Measurements from ENCODE around the gene IFRD2.
"Not testable (repeated sequence)": the region's sequence is repeated elsewhere in the genome, so short reads cannot be mapped to it uniquely, and the experiment has no call there.

Gene IFRD2

DNA sequence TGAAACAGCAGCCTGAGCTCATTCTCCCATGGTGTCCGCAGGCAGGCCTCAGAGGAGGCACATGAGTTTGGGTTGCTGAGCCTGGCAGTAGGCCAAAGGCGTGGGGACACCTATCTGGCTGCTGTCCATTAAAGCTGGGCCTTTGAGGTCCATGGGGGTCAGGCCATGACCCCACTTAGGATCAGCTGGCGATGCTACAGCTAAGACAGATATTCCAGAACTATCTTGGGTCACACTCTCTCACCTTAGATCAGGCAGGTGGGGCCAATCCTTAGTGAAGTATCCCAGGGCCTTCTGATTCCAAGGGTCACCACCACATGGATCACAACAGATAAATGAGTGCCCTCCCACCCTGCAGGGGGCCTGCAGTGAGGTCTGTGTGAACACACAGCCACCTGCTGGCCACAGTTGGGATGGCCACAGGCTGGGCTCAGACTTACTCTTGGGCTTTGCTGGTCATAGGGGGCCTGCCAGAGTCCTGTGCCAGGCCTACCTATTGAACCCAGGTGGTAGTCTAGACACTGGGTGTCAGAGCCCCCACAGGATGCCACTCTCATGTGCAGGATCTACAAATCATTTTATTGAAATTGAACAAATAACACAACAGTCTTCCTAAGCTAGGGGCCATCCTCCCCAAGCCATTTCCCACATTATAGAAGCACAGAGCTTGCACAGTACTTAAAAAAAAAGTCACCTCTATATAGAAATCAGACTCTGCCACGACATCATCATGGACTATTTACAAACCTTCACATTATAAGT, 32.3 kb upstream of the IFRD2 start:
- DNase-seq = peak; percentile 61

DNA sequence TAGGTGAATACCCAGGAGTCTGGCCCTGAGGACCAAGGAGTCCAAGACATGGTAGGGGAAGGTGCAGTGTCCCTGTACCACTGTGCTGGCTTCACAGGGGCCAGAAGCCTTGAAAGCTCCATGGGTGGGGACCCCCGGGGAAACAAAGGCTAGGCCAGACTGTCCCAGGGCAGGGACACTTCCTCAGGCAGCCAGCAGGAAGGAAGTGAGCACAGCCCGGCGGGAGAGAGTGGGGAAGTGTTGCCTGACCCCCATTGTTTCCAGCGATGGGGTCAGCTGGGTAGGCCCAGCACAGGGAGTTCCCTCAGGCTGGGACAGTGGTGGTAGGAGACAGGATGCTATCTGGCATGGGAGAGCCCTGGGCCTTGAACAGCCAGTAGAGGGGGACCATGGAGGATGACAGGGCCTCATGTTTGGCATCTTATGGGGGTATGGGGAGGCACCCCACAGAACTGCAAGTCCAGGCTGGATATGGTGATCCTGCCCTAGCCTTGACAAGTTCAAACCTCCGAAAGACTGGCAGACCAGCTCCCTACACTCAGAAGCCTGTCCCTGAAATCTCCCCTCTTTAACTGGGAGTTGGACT, 31.5 kb upstream of the IFRD2 start:
- DNase-seq = no peak

DNA sequence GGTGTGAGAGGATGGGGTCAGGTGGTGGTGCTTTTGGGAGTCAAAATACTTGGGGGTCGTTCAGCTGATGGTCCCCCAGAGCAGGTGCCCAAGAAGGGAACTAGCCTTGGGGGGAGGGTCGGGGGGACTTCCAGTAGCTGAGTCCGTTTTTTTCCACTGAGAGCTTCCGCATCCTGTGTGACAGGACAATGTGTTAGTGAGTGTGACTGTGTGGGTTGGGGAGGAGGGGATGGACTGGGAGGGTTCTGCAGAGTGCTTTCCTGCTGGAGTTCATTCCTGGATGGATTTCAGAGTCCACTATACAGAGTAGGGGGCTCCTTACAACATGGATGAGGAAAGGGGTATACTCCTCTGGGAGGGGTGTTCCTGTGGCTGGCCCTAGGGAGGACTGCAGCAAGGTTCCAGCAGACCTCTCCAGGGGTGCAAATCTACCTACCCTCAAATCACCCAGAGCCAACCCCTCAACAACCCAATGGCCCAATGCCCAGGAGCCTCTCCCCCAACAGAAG, 30.9 kb upstream of the IFRD2 start:
- no peak for DNase-seq

DNA sequence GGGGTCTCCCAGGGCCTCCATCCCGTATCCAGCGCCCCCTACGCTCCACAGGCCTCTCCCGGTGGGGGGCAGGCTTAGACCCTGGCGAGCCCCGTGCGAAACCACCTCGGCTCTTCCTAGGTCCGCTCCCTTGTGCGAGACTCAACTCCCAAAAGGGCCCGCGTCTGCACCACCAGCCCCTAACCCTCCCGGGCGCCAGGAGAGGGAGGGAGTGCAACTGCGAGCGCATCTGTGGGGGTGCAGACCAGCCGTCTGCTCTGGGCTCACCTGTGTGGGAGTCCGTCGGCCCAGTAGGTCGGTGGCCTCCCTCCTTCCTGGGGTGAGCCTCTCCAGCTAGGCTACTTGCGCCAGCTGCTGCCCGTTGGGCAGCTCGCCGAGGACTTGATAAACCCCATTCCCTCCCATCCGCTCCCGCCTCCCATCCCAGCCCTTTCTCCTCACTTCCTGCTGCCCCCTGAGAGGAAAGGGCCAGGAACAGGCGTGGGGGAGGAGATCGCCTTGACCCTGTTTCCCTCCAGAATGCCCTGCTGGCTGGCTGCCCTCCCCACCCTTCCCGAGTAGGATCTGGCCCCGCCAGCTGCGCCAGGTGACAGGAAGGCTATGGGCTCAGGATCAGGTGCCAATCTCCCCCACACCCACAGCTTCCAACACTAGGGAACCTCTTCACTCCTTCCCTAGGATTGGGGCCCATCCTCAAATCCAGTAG, 30.3 kb upstream of the IFRD2 start, which contains the start of gene HYAL2:
Gene HYAL2 (minus strand): TSS at position 360 of the 706 bp plus-strand sequence. CDS start 2,256 bp downstream, outside the sequence.
- no peak for DNase-seq

DNA sequence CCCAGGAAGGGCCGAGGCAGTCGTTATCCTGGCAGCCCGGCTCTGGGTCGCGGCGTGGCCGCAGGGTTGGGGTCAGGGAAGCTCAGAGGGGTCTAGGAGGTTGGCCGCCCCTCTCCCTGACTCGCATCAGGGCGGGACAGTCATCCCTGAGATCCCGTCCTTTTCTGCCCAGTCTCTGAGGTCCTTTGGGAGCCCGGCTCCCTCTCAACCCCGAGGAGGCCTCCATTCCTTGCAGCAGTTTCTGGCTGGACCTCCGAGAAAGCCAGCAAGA, 29.8 kb upstream of the IFRD2 start:
- DNase-seq = no peak

DNA sequence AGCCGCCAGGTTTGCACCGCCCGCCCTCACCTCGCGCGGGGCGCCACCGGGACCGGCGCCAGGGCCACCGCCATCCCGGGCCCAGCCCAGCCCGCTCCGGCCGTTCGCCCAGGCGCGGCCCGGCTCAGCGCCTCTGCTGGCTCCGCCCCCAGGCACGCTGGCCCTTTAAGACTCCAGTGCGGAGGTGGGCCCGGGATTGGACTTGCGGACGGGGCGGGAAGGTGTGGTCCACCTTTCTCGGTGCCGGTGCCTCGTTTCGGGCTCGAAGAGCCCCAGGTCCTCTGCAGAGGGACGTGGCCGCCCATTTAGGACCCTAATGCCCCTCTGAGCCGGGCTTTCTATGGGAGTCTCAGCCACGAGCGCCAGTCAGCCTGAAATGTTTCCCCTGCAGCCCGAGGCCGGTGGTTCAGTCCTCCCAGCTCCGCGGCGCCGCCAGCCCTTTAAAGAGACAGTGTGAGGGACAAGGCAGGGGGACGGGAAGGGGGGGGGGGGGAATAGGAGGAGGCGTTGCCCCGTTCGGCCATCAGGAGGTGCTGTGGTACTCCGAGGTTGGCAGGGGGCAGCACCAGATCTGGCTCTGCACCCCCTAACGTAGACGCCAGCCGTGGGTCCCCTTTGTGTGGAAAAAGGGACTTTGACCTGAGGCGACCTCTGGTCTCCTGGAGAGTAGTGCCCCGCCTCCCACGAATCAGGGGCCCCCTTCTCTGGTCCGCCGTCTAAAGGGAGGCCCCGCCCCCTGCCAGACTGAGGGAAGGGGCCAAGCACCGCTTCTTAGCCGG, 29.3 kb upstream of the IFRD2 start:
- peak; percentile 85 for DNase-seq

DNA sequence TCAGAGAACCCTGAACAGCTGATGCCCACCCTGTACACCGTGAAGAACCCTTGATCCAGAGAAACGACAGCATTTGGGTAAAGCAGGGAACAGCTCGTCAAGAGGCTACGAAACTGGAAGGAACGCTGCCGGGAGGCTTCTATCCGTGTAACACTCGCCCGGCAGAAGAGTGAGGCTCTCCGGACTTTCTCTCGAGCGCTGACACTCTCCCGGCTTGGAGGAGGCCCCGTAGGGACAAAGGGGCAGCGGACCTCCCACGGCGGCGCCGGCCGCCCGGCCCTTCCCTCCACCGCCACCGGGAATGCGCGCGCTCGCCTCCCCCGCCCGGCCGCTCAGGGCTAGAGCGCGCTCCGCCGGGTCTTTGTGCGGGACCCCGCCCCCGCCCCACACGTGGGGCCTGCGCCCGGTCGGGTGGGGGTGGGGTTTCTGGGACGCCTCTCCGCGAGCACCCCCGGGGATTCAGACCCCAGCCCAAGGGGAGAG, 28.7 kb upstream of the IFRD2 start:
- no peak for DNase-seq

DNA sequence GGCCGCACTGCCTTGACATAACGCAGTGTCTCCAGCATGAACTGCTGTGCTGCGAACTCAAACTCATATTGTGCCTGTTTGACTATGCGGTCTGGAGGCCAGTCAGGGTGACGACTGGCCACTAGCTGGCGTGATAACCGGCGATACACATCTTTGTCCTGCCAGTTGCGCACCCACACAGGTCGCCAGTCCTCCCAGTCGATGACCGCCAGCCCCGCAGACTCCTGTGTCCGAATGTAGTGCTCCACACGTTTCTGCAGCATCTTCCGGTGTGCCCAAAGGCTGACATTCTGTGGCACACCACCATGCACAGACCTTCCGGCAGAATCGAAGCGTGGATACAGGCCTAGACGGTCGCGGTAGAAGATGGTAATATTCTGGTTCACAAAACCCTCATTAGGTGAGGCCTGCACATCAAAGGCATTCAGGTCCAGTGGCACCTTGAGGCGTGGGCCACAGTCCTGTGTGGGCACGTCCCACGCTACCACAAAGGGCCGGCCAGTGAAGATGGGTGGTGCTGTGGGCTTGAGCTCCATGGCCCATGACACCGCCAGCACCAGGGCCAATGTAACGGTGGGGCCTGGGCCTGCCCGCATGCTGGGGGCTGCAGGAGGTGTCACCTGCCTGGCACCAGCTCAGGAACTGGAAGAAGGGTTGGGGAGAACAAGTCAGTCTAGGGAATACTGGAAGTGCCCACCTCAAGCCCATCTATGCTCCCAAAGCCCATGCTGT, 27.8 kb upstream of the IFRD2 start:
- no peak for DNase-seq

DNA sequence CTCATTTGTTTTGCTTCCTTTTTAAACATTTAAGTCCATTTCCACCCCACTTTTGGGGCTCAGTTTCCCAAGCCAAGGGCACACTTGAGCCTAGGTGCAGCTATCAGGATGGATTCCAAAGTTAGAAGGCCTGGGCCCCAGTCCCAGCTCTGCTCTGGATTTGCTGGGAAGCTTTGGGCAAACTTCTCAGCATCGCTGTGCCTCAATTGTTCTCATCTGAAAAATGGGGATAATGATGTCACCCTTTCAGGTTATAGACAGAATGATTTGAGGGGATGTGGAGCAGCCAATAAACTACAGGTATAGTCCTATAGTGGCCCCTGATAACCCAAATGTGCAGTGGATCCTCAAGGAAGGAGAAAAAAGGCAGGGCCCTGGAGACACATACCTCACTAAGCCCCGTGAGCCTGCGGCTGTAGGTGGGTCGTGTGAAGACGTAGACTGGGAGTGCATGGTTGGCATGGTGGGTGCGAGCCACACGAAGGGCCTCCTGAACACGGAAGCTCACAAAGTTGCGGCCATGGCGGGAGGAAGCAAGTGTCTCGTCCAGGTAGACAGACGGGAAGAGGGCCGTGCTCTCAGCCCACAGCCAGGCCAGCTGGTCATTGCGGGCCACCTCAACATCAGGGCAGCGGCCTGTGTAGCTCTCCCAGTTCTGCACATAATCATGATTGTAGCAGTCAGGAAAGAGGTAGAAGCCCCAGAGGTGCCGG, 27.1 kb upstream of the IFRD2 start:
- DNase-seq = no peak

DNA sequence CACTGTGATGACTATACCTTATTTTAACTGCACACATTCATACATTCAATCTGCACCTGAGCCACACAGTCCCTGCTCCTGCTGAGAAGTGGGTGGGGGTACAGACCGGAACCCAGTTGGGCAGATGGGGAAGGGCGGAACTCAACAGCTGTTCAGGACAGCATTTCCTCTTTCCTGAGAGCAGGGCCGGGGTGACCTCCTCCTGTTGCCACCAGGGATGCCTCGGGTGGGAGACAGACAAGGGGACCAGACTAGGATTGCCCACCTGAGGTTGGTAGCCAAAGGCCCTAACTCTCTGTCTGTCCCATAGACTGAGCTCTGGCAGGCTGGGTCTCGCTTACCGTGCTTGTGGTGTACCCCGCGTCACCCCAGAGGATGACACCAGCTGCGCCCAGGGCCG, 26.4 kb upstream of the IFRD2 start:
- DNase-seq = no peak

DNA sequence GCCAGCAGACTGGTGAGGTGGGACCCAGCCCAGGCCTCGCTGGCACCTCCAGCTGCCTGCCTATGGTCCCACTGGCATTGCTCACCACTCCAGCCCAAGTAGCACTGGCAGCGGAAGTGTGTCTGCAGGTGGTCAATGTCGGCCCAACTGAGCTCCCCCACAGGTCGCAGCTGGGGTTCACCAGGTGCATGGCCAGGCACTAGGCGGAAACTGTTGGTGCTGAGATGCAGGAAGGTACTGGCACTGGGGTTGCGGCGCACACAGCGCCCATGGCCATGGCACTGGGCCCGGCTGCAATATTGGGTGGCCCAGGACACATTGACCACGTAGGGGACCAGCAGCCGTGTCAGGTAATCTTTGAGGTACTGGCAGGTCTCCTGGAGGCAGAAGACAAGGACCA, 25.9 kb upstream of the IFRD2 start:
- DNase-seq = no peak

DNA sequence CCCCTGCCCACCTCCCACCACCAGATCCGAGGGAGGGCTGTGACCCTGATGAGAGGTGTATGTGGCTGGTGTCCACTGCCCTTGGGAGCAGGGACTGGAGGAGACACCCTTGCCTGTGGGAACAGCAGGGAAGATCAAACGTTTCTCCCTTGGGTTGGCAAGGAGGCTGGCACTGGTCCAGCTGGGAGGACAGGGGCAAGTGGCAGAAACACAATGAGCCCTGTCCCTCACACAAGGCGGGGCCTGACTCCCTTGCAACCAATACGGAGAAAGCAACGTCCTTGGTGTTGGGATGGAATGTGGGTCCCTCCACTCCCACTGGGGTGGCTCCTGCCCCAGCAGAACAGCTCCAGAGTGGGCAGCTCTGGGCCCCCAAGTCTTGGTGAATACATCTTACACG, 25.1 kb upstream of the IFRD2 start:
- DNase-seq = no peak

DNA sequence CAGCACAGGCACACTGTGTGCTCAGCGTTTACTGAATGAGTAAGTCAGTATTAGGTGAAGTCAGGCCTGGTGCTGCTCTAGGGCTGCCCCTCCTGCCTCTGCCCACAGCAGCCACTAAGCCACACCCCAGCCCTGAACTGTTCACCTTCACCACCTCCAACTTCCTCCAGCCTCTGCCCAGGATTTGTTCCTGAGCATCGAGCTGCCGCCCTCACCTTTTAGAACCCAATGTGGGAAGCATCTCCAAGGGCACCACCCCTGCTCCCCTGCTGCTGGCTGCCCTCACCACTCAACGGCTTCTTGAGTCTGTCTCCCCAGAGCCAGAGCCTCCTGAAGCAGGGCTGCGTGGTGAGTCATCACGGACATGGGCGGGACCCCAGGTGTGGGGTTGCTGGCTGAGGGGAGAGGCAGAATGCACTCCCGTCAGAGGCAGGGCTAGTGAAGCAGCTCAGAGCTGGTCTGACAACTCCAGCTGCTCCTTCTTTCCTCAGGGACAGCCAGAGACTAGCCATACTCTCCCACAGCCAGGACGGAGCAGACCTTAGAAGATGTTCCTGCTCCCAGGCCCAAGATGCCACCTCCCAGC, 24.5 kb upstream of the IFRD2 start:
- DNase-seq = no peak

DNA sequence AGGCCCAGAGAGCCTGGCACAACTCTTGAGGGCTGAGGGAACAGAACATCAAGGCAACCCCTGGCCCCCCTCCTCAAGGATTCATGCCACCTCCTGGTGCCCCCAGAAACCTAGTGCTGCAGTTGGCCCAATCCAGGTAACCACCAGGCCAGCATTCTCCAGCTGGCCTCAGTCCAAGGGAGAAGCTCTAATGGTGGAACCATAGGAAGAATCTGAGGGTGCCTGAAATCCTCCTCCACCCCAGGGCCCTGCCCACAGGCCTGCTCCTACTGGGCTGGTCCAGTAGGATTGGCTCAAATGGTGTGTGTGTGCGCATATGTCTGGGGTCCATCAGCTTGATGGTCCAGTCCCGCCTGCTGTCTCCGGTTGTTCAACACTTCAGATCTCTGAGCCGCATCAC, 22.6 kb upstream of the IFRD2 start:
- DNase-seq = no peak

DNA sequence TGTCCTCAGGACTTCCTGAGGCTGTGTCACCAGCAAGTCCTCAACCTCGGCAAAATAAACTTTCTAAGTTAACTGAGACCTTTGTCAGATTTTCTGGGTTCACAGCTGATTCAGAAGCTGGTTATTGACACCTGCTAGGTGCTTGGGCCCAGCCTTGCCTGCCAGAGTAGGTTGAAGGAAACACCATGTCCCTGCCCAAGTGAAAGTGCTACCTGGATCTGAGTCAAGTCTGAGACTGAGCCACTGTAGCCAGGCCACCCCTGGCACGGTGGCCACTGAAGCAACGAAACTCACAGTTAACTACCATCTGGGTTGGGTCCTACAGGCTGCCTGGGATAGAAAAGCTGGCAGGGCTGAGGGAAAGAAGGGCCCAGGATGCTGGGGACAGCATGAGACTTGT, 22.1 kb upstream of the IFRD2 start:
- no peak for DNase-seq

DNA sequence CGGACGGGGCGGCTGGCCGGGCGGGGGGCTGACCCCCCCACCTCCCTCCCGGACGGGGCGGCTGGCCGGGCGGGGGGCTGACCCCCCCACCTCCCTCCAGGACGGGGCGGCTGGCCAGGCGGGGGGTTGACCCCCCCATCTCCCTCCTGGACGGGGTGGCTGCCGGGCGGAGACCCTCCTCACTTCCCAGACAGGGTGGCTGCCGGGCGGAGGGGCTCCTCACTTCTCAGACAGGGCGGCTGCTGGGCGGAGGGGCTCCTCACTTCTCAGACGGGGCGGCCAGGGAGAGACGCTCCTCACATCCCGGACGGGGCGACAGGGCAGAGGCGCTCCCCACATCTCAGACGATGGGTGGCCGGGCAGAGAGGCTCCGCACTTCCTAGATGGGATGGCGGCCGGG, 19.8 kb upstream of the IFRD2 start:
- DNase-seq = not testable (repeated sequence)

DNA sequence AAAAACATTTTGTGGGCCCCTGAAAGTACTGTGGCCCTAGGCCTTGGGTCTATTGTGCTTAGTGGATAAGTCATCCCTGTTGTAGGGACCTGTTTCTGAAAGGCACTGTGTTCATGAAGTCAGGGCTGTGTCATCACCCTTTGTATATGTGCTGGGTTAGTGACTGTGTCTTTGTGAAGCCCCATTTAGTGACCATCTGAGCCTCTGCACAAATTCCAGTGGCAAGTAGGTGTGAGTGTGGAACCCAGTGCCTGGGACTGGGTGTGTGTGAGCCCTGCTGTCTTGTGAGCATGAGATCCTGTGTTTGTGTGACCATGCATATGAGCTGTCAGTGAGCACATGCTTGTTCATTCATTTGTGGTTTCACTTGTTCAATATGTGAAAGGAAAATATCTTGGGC, 12.4 kb upstream of the IFRD2 start:
- no peak for DNase-seq

DNA sequence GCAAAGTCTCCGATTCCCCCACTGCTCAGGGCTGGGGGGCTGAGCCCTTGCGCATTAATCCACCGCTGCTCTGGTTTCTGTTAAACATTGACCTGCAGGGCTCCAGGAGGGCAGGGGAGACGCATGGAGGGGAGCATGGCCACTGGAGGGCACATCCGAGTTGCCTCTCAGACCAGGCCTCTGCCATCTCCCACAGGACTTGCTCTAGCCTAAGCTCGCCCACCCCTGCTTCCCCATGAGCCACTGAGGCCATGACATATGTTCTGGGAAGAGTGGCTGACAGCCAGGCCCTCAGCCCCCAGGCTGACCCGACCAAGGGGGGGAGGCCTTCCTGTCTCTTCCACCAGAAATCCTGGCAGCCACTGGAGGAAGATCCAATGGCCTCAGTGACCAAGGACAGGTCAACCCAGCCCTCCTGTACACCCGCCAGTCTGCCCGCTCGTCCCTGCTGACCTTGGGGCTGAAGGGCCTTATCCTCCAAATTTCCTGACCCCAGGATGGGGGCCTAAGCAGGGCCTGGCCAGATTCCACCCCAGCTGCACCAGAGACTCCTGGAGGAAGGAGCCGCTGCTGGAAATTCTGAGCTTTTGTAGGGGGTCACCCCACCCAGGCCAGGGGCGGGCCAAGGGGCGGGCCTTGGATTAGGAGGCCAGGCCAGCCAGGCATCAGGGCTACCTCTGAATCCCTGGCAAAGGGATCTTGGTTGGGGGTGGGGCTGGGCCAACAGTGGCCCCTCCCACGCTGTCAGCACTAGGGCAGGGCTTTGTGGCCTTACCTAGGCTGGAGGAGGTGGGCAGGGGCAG, 11.0 kb upstream of the IFRD2 start, which contains the start of gene HYAL1:
Gene HYAL1 (minus strand): TSS at position 562 of the 803 bp plus-strand sequence. CDS start 618 bp downstream, outside the sequence.
- no peak for DNase-seq

DNA sequence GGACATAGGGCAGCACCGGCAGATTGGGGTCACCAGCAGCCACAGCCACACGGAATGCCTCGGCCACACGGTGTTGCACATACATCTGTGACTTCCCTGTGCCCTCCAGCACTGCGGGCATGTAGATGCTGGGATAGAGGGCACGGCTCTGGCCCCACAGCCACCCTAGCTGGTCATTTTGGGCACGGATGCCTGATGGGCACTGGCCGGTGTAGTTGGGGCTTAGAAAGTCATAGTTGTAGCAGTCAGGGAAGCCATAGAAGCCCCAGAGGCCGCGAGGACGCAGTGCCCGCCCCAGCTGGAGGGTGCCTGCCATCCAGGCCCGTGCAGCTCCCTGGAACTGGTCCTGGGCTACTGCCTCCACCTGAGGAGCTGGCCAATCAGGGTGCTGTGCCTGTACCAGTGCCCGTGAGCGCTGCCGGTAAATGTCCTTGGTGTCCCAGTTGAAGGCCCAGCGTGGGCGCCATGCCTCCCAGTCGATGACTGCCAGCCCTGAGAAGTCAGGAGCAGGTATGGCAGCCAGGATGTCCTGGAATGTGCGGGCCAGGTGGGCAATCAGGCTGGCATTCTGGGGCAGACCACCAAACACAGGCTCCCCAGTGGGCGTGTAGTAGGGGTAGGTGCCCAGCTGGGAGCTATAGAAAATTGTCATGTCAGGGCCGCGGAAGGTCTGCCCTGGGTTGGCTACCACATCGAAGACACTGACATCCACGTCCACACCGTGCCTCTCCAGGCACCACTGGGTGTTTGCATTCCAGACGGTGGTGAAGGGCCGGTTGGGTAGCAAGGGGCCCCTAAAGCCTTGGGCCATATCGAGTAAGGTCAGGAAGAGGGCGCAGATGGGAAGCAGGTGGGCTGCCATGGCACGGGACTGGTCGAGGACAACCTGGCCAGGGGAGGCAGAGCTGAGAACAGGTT, 10.1 kb upstream of the IFRD2 start:
- no peak for DNase-seq
